PFSK-1 (cell line): ENCODE data around the gene SLC9A9.

Experiments used
- FOXP2 ChIP-seq: optimal IDR thresholded peaks from 2 replicates; pipeline ENCODE3; 2011; ENCODE audit warnings: borderline replicate concordance, control low read depth, inconsistent platforms; ENCODE audit not compliant: insufficient read depth; ENCODE audit errors: extremely low read length, extremely low read depth
- POLR2AphosphoS5 ChIP-seq: IDR thresholded peaks from 2 replicates; pipeline ENCODE4 v1.6.1; 2012; ENCODE audit warnings: low read depth, mild to moderate bottlenecking, control low read depth, low read length, moderate library complexity
- REST ChIP-seq, 2 experiments: IDR thresholded peaks; 2 replicates each; pipeline versions ENCODE4 v1.6.1 to v1.8.0; 2011 to 2012; ENCODE audit warnings: low read depth in 2 of 2, low read length in 2 of 2, control low read depth in 1 of 2, inconsistent platforms in 1 of 2, mild to moderate bottlenecking in 1 of 2, moderate library complexity in 1 of 2; ENCODE audit not compliant: insufficient read depth in 1 of 2
- SIN3A ChIP-seq: IDR thresholded peaks from 2 replicates; pipeline ENCODE4 v1.6.1; 2012; ENCODE audit warnings: mild to moderate bottlenecking, low read length, moderate library complexity, borderline replicate concordance; ENCODE audit not compliant: insufficient read depth
- TAF1 ChIP-seq: IDR thresholded peaks from 2 replicates; pipeline ENCODE4 v1.6.1; 2012; ENCODE audit warnings: low read length, control low read depth, borderline replicate concordance; ENCODE audit not compliant: insufficient read depth

SLC9A9 gene

GRCh38 chr3:143242101-143242500, 606.2 kb downstream of the SLC9A9 start:
- TF ChIP-seq TAF1: no peak
- no peak for TF ChIP-seq SIN3A
- TF ChIP-seq POLR2AphosphoS5: no peak
- TF ChIP-seq FOXP2: no peak
- TF ChIP-seq REST (IDR thresholded peaks at IDR 0.05; ENCODE audit: insufficient read depth in 1 of 2, low read depth in 2 of 2, low read length in 2 of 2): no peak

- no peak for TF ChIP-seq POLR2AphosphoS5
- no peak for TF ChIP-seq TAF1
- no peak for TF ChIP-seq REST (IDR thresholded peaks at IDR 0.05; ENCODE audit: insufficient read depth in 1 of 2, low read depth in 2 of 2, low read length in 2 of 2)
- no peak for TF ChIP-seq FOXP2
- TF ChIP-seq SIN3A: no peak
These were observed 606.8 kb downstream of the SLC9A9 start for GRCh38 chr3:143241481-143241951.

- no peak for TF ChIP-seq REST (IDR thresholded peaks at IDR 0.05; ENCODE audit: insufficient read depth in 1 of 2, low read depth in 2 of 2, low read length in 2 of 2)
- TF ChIP-seq SIN3A: no peak
- no peak for TF ChIP-seq FOXP2
- TF ChIP-seq TAF1: no peak
- no peak for TF ChIP-seq POLR2AphosphoS5
These were observed 607.4 kb downstream of the SLC9A9 start for GRCh38 chr3:143240886-143241285.

- TF ChIP-seq FOXP2 (no peak), REST (IDR thresholded peaks at IDR 0.05; ENCODE audit: insufficient read depth in 1 of 2, low read depth in 2 of 2, low read length in 2 of 2) (no peak)
These were observed 609.2 kb downstream of the SLC9A9 start for GRCh38 chr3:143239031-143239430.

- TF ChIP-seq SIN3A (no peak), REST (IDR thresholded peaks at IDR 0.05; ENCODE audit: insufficient read depth in 1 of 2, low read depth in 2 of 2, low read length in 2 of 2) (no peak), TAF1 (no peak), POLR2AphosphoS5 (no peak), FOXP2 (no peak)
These were observed 611.1 kb downstream of the SLC9A9 start for GRCh38 chr3:143237077-143237627.
